ENCODE results near the gene CDH1. TPM values are rescaled to one million over a fixed set of nuclear protein-coding genes. Genes with fewer than 3 reads are reported as not detected.

Gene CDH1
- total RNA-seq, 6 donors from 2014 or later: 99.5 to 174 (median 132) TPM

- Histone ChIP-seq H3K9me3 (no peaks in the 10 kb centered on the region), H3K4me1 (peaks cover 0 to 31% (median 15%) of the 10 kb centered on the region in 4 donors), H3K27me3 (no peaks in the 10 kb centered on the region), H3K27ac (peak overlapping the region in 2 of 4 donors; percentile 21 to 68), H3K4me3 (no peak overlapping the region), H3K36me3 (no peaks in the 10 kb centered on the region)
- WGBS, 2 donors: 80 to 92% methylated on average over 3 to 4 of the region's 4 CpGs
- ATAC-seq (ENCODE audit: low FRiP score in 2 of 2) (no peak), DNase-seq (no peak)
- TF ChIP-seq POLR2AphosphoS5 (IDR thresholded peaks at IDR 0.05) (no peak), CTCF (IDR thresholded peaks at IDR 0.05) (no peak), EP300 (IDR thresholded peaks at IDR 0.05) (no peak), POLR2A (IDR thresholded peaks at IDR 0.05) (no peak)
Measured at GRCh38 chr16:68790944-68791343, 53.9 kb downstream of the CDH1 start.

- TF ChIP-seq POLR2AphosphoS5 (IDR thresholded peaks at IDR 0.05) (no peak), POLR2A (IDR thresholded peaks at IDR 0.05) (no peak), CTCF (IDR thresholded peaks at IDR 0.05) (no peak), EP300 (IDR thresholded peaks at IDR 0.05) (no peak)
- peak in 1 of 2 donors; percentile 49 for ATAC-seq (ENCODE audit: low FRiP score in 2 of 2)
Measured at GRCh38 chr16:68792465-68793324, 55.6 kb downstream of the CDH1 start.

GRCh38 chr16:68793401-68793857, 56.3 kb downstream of the CDH1 start:
- no peaks in the 10 kb centered on the region for H3K36me3 ChIP-seq
- H3K27ac ChIP-seq: peak overlapping the region in 1 of 4 donors; percentile 54
- DNase-seq (no peak), ATAC-seq (ENCODE audit: low FRiP score in 2 of 2) (no peak)
- H3K4me1 ChIP-seq: peaks cover under 1 to 33% (median 15%) of the 10 kb centered on the region in 4 donors
- TF ChIP-seq EP300 (IDR thresholded peaks at IDR 0.05): no peak
- TF ChIP-seq POLR2A (IDR thresholded peaks at IDR 0.05): no peak
- 87 to 90% methylated on average over 5 to 8 of the region's 8 CpGs for WGBS, 2 donors
- no peaks in the 10 kb centered on the region for H3K27me3 ChIP-seq
- H3K4me3 ChIP-seq: no peak overlapping the region
- no peaks in the 10 kb centered on the region for H3K9me3 ChIP-seq

More at GRCh38 chr16:68792465-68793324, 55.6 kb downstream of the CDH1 start:
- peak in 1 of 2 donors; percentile 51 for DNase-seq
- no peaks in the 10 kb centered on the region for H3K9me3 ChIP-seq
- no peak overlapping the region for H3K4me3 ChIP-seq
- H3K36me3 ChIP-seq: no peaks in the 10 kb centered on the region
- peaks cover 0 to 31% (median 15%) of the 10 kb centered on the region in 4 donors for H3K4me1 ChIP-seq
- WGBS, 2 donors: 42 to 51% methylated on average over 19 to 20 of the region's 20 CpGs
- no peaks in the 10 kb centered on the region for H3K27me3 ChIP-seq
- peak overlapping the region in 1 of 4 donors; percentile 54 for H3K27ac ChIP-seq

- WGBS, 2 donors: 53 to 75% methylated on average over 2 of the region's 2 CpGs
Measured at GRCh38 chr16:68798398-68798797, 61.3 kb downstream of the CDH1 start.

More at GRCh38 chr16:68798398-68798797, 61.3 kb downstream of the CDH1 start:
- ATAC-seq (ENCODE audit: low FRiP score in 2 of 2) (no peak), DNase-seq (no peak)
- Histone ChIP-seq H3K9me3 (no peaks in the 10 kb centered on the region), H3K27ac (no peak overlapping the region), H3K27me3 (no peaks in the 10 kb centered on the region), H3K4me1 (peaks cover 3 to 12% (median 6%) of the 10 kb centered on the region in 4 donors), H3K36me3 (peaks cover 0 to 4% (median 0%) of the 10 kb centered on the region in 4 donors), H3K4me3 (no peak overlapping the region)
- TF ChIP-seq EP300 (IDR thresholded peaks at IDR 0.05) (no peak), CTCF (IDR thresholded peaks at IDR 0.05) (no peak), POLR2A (IDR thresholded peaks at IDR 0.05) (no peak), POLR2AphosphoS5 (IDR thresholded peaks at IDR 0.05) (no peak)
